HG02798 (cell line): ENCODE measurements around the gene DMP1.
"Not testable (repeated sequence)": the region's sequence is repeated elsewhere in the genome, so short reads cannot be mapped to it uniquely, and the experiment has no call there.

Experiments
- ATAC-seq: cut with Tn5 transposase; IDR thresholded peaks from one replicate; pipeline ENCODE4 v1.9.1; 2021; ENCODE audit warnings: mild to moderate bottlenecking; ENCODE audit not compliant: unreplicated experiment, poor library complexity

The DMP1 gene

DNA sequence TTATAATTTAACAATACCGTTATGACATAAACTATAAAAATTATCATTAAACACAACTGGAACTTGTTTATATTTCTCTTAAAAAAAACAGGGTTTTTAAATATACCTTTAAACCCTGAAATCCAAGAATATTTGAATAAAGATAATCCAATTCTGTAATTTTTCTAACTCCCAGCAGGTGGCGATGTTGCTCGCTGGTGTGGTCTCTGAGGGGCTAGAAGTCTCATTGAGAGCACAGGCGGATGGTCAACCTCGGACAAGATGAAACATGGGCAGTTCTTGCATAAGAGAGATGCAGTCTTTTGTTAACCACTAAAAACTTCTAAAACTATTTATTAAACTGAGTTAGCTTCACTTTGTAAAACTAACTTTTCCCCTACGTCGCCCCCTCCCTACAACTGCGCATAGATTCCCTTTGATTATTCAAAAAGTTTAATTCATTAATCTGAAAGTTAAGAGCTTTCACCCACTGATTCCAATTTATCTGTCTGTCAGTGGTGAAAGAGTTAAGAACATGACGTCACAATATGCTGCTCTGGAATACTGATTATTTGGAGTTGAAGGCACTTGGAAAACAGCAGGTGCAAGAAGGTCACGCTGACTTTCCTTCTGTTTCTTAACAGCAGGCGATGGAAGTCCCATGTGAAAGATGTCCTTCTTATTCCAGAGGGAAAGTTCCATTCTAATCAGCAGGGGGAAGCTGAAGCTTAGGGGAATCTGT lies 29.5 kb downstream of the DMP1 start:
- no peak for ATAC-seq

DNA sequence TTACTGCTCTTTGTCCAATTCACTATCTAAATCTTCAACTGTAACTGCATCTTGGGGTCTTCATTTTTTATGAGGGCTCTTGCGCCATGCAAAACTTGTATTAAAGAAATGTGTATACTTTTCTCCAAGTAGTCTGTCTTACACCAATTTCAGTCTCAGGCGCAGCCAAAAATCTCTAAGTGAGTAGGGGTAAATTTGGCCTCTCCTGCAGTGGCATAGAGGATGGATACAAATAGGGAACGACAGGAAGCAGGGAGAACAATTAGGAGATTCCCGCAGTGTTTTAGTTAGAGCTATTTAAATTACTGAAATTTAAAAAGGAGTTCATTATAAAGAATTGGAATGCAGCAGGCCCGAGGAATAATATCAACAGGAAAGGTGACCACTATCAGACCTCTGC lies 30.2 kb downstream of the DMP1 start:
- no peak for ATAC-seq

DNA sequence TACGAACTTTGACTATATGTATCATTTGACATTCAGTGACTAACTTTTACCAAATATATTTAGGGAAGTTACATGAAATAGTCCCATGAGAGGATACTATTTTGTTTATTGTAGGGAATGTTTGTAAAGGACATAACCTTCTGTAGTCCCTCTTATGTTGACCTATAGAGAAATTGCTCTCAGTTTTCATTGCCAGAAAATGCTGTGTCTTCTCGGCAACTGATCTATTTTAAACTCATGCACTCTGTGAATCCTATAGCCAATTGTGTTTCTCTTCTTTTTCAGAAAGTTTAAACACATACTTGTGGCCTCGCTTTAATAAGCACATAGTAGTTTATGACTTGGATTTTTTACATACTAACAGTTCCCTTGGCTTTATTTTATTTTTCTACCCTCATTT lies 38.2 kb downstream of the DMP1 start:
- ATAC-seq = no peak

DNA sequence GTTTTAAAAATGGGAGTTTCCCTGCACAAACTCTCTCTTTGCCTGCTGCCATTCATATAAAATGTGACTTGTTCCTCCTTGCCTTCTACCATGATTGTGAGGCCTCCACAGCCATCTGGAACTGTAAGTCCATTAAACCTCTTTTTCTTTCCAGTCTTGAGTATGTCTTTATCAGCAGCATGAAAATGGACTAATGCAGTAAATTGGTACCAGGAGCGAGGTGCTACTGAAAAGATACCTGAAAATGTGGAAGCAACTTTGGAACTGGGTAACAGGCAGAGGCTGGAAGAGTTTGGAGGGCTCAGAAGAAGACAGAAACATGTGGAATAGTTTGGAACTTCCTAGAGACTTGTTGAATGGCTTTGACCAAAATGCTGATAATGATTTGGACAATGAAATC lies 40.9 kb downstream of the DMP1 start:
- not testable (repeated sequence) for ATAC-seq

DNA sequence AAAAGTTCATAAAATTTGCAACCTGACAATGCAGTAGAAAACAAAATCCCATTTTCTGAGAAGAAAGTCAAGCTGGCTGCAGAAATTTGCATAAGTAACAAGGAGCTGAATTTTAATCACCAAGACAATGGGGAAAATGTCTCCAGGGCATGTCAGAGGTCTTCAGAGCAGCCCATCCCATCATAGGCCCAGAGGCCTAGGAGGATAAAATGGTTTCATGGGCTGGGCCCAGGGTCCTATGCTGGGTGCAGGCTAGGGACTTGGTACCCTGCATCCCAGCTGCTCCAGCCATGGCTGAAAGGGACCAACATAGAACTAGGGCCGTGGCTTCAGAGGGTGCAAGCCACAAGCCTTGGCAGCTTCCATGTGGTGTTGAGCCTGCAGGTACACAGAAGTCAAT lies 42.0 kb downstream of the DMP1 start:
- not testable (repeated sequence) for ATAC-seq

DNA sequence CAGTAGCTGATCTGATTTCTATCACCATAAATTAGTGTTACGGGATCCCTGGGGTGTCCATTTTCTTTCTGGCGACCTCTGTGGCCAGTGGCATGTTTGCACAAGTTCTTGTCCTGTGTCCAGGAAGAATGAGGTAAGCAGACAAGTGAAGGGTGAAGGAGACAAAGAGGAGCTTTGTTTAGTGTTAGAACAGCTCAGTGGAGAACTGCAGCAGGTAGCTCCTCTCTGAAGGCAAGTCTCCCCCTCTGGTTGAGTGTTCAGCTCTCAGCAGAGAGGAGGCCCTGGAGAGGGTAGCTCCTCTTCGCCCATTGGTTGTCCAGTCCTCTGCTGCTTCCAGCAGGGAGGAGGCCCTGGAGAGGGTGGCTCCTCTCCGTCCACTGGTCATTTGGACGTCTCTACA lies 47.2 kb downstream of the DMP1 start:
- no peak for ATAC-seq

DNA sequence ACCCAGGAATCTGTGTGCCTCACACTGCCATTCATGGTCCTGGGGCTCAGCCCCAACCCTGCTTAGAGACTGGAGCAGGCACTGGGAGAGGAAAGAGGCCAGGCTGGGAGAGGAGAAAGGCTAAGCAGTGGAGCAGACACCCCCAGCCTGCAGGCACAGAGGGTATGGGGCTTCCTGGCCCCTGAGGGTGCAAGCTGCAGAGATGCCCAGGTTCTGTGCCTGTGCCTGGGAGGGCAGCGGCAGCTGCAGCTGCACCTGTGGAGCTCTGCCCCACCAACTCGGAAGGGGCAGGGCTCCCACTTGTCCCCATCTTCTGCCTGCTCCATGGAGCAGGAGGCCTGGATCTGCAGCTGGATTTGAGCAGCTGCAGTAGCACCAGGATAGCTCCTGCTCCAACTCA lies 47.9 kb downstream of the DMP1 start:
- ATAC-seq = no peak

DNA sequence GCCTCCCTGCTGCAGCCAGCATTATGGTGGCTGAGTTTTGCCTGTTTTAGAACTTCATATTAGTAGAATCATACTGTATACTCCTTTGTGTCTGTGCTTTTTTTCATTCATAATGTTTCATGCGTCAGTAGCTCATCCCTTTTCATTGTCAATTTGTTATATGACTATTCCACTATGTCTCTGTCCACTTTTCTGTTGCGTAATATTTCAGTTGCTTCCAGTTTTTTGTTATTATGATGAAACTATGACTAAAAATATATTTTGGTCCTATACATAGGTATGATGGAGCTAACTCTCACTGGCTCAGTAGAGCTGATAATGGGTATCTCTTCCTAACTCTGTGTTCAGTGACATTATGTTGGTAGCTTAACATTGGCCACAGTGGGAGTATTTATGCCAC lies 48.3 kb downstream of the DMP1 start:
- no peak for ATAC-seq

DNA sequence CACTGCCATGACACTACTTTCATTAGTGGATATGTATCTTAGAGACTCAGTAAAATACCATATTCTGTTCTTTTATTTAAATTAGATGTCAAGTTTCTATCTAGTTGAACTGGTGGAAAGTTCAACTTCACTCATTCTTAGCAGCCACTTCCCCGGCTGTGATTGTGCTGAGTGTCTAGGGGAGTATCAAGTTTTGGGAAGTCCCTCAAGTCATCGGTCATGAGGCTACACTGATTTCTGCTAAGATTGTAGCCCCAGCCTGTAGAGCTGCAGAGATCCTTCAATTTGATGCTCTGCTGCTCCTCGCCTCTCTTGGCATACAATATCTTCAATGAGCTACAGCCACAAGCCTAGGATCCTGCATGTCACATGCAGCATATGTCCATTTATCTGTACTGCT lies 53.9 kb downstream of the DMP1 start:
- no peak for ATAC-seq

DNA sequence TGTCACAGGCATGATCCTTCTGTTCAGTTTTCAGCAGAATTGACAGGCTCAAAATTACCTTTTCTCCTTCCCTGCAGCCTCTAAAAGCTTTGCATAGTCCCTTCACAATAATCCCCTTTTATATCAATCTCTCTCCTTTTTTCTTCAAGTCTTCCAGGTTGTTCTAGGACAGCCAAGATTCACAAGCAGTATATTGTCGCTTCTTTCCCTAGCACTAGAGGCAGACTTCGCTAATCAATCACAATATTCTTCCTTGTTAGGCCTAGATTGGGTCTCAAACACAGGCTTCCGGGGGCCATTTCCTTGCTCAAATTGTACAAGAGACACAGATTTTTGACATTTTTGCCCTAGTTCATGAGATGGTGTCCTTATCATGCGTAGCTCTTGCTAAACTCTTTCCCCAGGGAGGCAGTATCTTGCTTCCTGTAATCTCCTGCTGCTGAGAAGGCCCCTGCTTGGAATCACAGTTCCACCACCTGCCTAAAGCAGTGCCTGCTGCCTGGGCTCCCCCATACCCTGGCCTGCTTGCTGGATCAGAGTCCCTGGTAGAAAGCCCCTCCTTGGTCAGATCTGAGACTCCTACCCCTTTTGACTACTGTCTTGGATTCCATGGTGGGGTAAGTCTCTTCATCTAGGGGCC lies 57.3 kb downstream of the DMP1 start:
- no peak for ATAC-seq
